Gastrocnemius medialis (tissue), 4 donors: ENCODE results near the gene FAM234A. TPM values are rescaled to one million over a fixed set of nuclear protein-coding genes. Genes with fewer than 3 reads are reported as not detected.

Experiments used
- ATAC-seq, 2 donors: fragments of 150-250 bp; one replicate each; pipeline ENCODE4 v1.9.1; 2016
- DNase-seq, 2 donors: peaks; one replicate each; pipeline ENCODE4 v3.0.0-alpha.2; 2019
- H3K27ac ChIP-seq, 4 donors: fragments of 200-600 bp; sonication (generic); 1 replicate in 1 of 4; 2 replicates in 3 of 4; pipeline ENCODE4 v1.5.1; 2016 to 2018; ENCODE audit warnings: mild to moderate bottlenecking in 2 of 4, moderate library complexity in 1 of 4
- H3K27me3 ChIP-seq, 3 donors: fragments of 200-600 bp; sonication (generic) in 2 of 3; 1 replicate in 1 of 3; 2 replicates in 2 of 3; pipeline versions ENCODE4 v1.5.1 to v1.6.0; 2016 to 2019; ENCODE audit warnings: mild to moderate bottlenecking in 1 of 3, moderate library complexity in 1 of 3
- H3K36me3 ChIP-seq, 2 donors: fragments of 200-600 bp; sonication (generic) in 1 of 2; one replicate each; pipeline ENCODE4 v1.5.1; 2017 to 2018
- H3K4me1 ChIP-seq, 2 donors: fragments of 200-600 bp; sonication (generic) in 1 of 2; one replicate each; pipeline ENCODE4 v1.5.1; 2016 to 2017; ENCODE audit warnings: mild to moderate bottlenecking in 2 of 2
- H3K4me3 ChIP-seq, 4 donors: fragments of 200-600 bp; sonication (generic) in 3 of 4; 1 replicate in 1 of 4; 2 replicates in 3 of 4; pipeline ENCODE4 v1.5.1; 2016 to 2019; ENCODE audit warnings: mild to moderate bottlenecking in 2 of 4
- H3K9me3 ChIP-seq, 3 donors: fragments of 200-600 bp; sonication (generic) in 2 of 3; 1 replicate in 1 of 3; 2 replicates in 2 of 3; pipeline ENCODE4 v1.5.1; 2016 to 2019
- POLR2A ChIP-seq, 2 donors: fragments of 450-650 bp; IDR thresholded peaks; one replicate each; pipeline ENCODE4 v1.6.1; 2017; ENCODE audit warnings: antibody characterized with exemption in 2 of 2, mild to moderate bottlenecking in 2 of 2, moderate library complexity in 2 of 2
- in situ Hi-C, 4 donors: fragments of 200-750 bp; cut with MboI; loops; one replicate each; pipeline versions ENCODE4 v1.15.0 to v1.8.0; 2017; ENCODE audit warnings: low sequenced_read_pairs in 4 of 4
- intact Hi-C: fragments of 100-400 bp; cut with DNase I; formaldehyde crosslinking; loops from one replicate; pipeline ENCODE4 v1.15.1; 2023; ENCODE audit warnings: low total_unique reads
- total RNA-seq, 4 donors: library from RNA; depleted of rRNA; stranded (reverse); fragments of >200 nt; gene quantifications; one replicate each; pipeline versions ENCODE4 v1.1.0 to v1.2.3, GENCODE V29; 2016
- TF ChIP-seq, protein P1 (sequence below), 5 experiments: fragments of 450-650 bp in 3 of 5; fragments of 200-600 bp in 2 of 5; sonication (generic) in 2 of 5; IDR thresholded peaks in 4 of 5; conservative IDR thresholded peaks in 1 of 5; 1 replicate in 4 of 5; 2 replicates in 1 of 5; pipeline ENCODE4 v1.5.1; 2016 to 2019; ENCODE audit warnings: antibody characterized with exemption in 5 of 5, mild to moderate bottlenecking in 3 of 5, moderate library complexity in 3 of 5

Gene FAM234A
- total RNA-seq, 4 donors from 2014 or later: 85.2 to 288 (median 251) TPM

DNA sequence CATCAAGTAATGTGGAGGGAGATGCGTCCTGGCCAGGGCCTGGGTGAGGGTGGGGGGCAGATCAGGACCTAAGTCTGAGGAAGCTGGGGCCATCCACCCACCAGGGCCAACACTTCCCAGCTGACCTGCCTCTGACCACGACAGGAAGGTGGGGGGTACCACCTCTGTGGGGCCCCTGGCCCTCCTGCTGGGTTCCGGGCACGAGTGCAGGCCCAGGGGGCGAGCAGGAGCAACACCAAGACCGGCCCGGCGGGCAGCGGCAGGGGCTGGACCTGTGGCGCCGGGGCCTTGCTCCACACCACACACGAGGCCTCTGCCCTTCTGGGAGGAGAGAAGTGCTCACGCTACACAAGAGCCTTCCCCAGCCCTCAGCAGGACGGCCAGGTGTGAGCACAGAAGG is 61.7 kb downstream of the FAM234A start:
- Histone ChIP-seq H3K36me3 (peaks cover 0 to 43% of the 10 kb centered on the region in 2 donors), H3K4me3 (no peak overlapping the region), H3K27me3 (no peaks in the 10 kb centered on the region), H3K27ac (no peak overlapping the region), H3K9me3 (no peaks in the 10 kb centered on the region), H3K4me1 (no peaks in the 10 kb centered on the region)
- DNase-seq (no peak), ATAC-seq (no peak)
- in situ Hi-C loops (no loop called here), intact Hi-C loops (no loop called here)
- TF ChIP-seq, protein P1, sequence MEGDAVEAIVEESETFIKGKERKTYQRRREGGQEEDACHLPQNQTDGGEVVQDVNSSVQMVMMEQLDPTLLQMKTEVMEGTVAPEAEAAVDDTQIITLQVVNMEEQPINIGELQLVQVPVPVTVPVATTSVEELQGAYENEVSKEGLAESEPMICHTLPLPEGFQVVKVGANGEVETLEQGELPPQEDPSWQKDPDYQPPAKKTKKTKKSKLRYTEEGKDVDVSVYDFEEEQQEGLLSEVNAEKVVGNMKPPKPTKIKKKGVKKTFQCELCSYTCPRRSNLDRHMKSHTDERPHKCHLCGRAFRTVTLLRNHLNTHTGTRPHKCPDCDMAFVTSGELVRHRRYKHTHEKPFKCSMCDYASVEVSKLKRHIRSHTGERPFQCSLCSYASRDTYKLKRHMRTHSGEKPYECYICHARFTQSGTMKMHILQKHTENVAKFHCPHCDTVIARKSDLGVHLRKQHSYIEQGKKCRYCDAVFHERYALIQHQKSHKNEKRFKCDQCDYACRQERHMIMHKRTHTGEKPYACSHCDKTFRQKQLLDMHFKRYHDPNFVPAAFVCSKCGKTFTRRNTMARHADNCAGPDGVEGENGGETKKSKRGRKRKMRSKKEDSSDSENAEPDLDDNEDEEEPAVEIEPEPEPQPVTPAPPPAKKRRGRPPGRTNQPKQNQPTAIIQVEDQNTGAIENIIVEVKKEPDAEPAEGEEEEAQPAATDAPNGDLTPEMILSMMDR (IDR thresholded peaks at IDR 0.05 in 4 of 5, conservative IDR thresholded peaks at IDR 0.05 in 1 of 5): no peak

DNA sequence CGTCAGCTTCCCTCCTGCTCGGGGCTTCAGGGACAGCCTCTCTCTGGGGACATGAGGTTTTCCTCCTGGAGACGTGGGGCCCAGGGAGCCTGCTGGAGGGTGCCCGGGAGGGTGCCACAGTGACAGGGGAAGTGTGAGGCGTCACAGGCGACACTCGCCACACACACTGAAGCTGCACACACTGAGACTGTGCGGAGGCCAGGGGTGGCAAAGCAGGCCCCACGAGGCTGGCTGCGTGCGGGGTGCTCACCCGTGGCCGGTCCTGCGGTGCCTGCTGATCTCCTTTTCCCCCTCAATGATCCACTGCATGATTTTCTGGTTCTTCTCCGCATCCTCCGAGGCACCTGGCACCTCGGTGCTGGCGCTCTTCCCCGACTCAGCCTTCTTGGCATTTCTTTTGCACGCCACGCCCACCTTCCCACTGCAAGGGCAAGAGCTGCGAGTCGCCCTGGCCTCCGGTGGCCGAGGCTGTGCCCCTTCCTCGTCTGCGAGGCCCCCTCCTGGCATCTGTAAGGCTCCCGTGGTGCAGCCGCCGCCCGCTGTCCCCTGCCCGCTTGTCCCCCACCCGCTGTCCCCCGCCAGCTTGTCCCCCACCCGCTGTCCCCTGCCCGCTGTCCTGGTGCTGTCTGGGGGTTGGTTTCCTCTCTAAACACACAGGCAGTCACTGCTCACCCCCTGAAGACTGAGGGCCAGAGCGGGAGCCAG is 62.3 kb downstream of the FAM234A start:
- Histone ChIP-seq H3K4me3 (no peak overlapping the region), H3K4me1 (no peaks in the 10 kb centered on the region), H3K27ac (no peak overlapping the region), H3K36me3 (peaks cover 0 to 37% of the 10 kb centered on the region in 2 donors), H3K27me3 (no peaks in the 10 kb centered on the region), H3K9me3 (no peaks in the 10 kb centered on the region)
- ATAC-seq (no peak), DNase-seq (no peak)
- TF ChIP-seq, protein P1 (IDR thresholded peaks at IDR 0.05 in 4 of 5, conservative IDR thresholded peaks at IDR 0.05 in 1 of 5): no peak
- TF ChIP-seq POLR2A (IDR thresholded peaks at IDR 0.05): no peak
- in situ Hi-C loops: no loop called here
- intact Hi-C loops: no loop called here

DNA sequence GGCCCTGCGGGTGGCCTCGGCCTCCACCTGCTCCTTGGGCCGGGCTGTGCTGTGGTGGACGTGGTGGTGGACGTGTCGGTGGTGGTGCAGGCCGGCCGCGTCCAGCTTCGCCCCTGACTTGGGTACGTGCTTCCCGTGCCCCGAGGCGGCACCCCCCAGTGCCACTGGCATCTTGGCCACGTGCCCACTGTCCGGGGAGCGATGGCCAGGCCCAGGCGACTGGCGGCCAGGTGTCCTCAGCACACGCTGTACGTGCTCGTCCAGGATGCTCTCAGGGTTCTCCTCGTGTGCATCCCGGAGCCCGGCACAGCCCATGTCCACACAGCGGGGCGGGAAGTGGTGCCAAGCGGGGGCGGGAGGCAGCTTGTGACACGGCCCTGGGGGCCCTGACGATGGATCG is 63.2 kb downstream of the FAM234A start:
- H3K27ac ChIP-seq: no peak overlapping the region
- no peaks in the 10 kb centered on the region for H3K27me3 ChIP-seq
- DNase-seq (no peak), ATAC-seq (no peak)
- TF ChIP-seq POLR2A (IDR thresholded peaks at IDR 0.05): no peak
- TF ChIP-seq, protein P1 (IDR thresholded peaks at IDR 0.05 in 4 of 5, conservative IDR thresholded peaks at IDR 0.05 in 1 of 5): no peak
- H3K9me3 ChIP-seq: no peaks in the 10 kb centered on the region
- intact Hi-C loops: no loop called here
- H3K36me3 ChIP-seq: peaks cover 0 to 31% of the 10 kb centered on the region in 2 donors
- H3K4me3 ChIP-seq: no peak overlapping the region
- in situ Hi-C loops: no loop called here
- no peaks in the 10 kb centered on the region for H3K4me1 ChIP-seq

- no peak for ATAC-seq
- H3K27me3 ChIP-seq: no peaks in the 10 kb centered on the region
- DNase-seq: no peak
- H3K36me3 ChIP-seq: peaks cover 0 to 35% of the 10 kb centered on the region in 2 donors
- no peak overlapping the region for H3K27ac ChIP-seq
- in situ Hi-C loops: no loop called here
- H3K4me1 ChIP-seq: no peaks in the 10 kb centered on the region
- intact Hi-C loops: no loop called here
- no peak overlapping the region for H3K4me3 ChIP-seq
- H3K9me3 ChIP-seq: no peaks in the 10 kb centered on the region
- TF ChIP-seq, protein P1 (IDR thresholded peaks at IDR 0.05 in 4 of 5, conservative IDR thresholded peaks at IDR 0.05 in 1 of 5): no peak
- no peak for TF ChIP-seq POLR2A (IDR thresholded peaks at IDR 0.05)
These were observed 66.6 kb downstream of the FAM234A start for GRCh38 chr16:301235-301634.

- H3K4me1 ChIP-seq: no peaks in the 10 kb centered on the region
- no peaks in the 10 kb centered on the region for H3K9me3 ChIP-seq
- TF ChIP-seq POLR2A (IDR thresholded peaks at IDR 0.05): no peak
- TF ChIP-seq, protein P1 (IDR thresholded peaks at IDR 0.05 in 4 of 5, conservative IDR thresholded peaks at IDR 0.05 in 1 of 5): no peak
- ATAC-seq (no peak), DNase-seq (no peak)
- peaks cover 0 to 27% of the 10 kb centered on the region in 2 donors for H3K36me3 ChIP-seq
- in situ Hi-C loops: no loop called here
- no peak overlapping the region for H3K4me3 ChIP-seq
- intact Hi-C loops: no loop called here
- H3K27me3 ChIP-seq: no peaks in the 10 kb centered on the region
- no peak overlapping the region for H3K27ac ChIP-seq
These were observed 67.3 kb downstream of the FAM234A start for GRCh38 chr16:301950-302349.
